ENCODE results near the gene E4F1. TPM values are rescaled to one million over a fixed set of nuclear protein-coding genes. Genes with fewer than 3 reads are reported as not detected.

The E4F1 gene
- total and polyA plus RNA-seq, 10 of the 15 experiments (the other 5 are each of a cell fraction or from before 2014, with no cell fraction given) = 0.23 to 36.5 (median 14.5) TPM

- no peak for TF ChIP-seq POLR2A (IDR thresholded peaks at IDR 0.05; ENCODE audit: low read depth, low read length)
- TF ChIP-seq GABPA (IDR thresholded peaks at IDR 0.05; ENCODE audit: low read depth) = no peak
- TF ChIP-seq RUNX3 (IDR thresholded peaks at IDR 0.05; ENCODE audit: low read length) = no peak
- no peak for TF ChIP-seq JUNB (IDR thresholded peaks at IDR 0.05)
Observed at GRCh38 chr16:2207872-2208271, 15.5 kb upstream of the E4F1 start (continued).

- intact Hi-C loops (cut with micrococcal nuclease; ENCODE audit: unreplicated experiment) = loop anchor here (5.0 kb wide), 1 partner anchor 44 kb away; the partner anchor contains the start of gene ECI1
- Histone ChIP-seq H4K20me1 (ENCODE audit: control insufficient read depth, insufficient read depth) (no peaks in the 10 kb centered on the region), H2AFZ (ENCODE audit: control insufficient read depth, low read depth, low read length) (no peak overlapping the region), H3K4me1 (ENCODE audit: control insufficient read depth, insufficient read depth, low read length) (peaks cover 6% of the 10 kb centered on the region; the same call in 1 of the 2 replicates), H3K4me3 (no peak overlapping the region), H3K27ac (ENCODE audit: control insufficient read depth, insufficient read depth) (no peak overlapping the region), H3K4me2 (ENCODE audit: control insufficient read depth, insufficient read depth) (no peak overlapping the region), H3K27me3 (replicated peaks in 1 of 2; ENCODE audit: control insufficient read depth in 2 of 2, insufficient read depth in 2 of 2, low read length in 1 of 2) (no peaks in the 10 kb centered on the region), H3K36me3 (ENCODE audit: control insufficient read depth in 2 of 2, insufficient read depth in 2 of 2, low read length in 1 of 2) (peaks cover 8 to 19% of the 10 kb centered on the region in 2 experiments; a peak in 3 of 4 replicates), H3K9ac (ENCODE audit: control insufficient read depth, insufficient read depth, low read length) (no peak overlapping the region), H3K9me3 (replicated peaks; ENCODE audit: control insufficient read depth, insufficient read depth, low read length) (no peaks in the 10 kb centered on the region), H3K79me2 (ENCODE audit: control insufficient read depth, insufficient read depth, low read length) (peaks cover 24% of the 10 kb centered on the region)
- ChIA-PET POLR2A (no interaction called here), RAD21 (ENCODE audit: unreplicated experiment) (no interaction called here), SMC1A (ENCODE audit: uncharacterized antibody, unreplicated experiment) (no interaction called here), CTCF (no interaction called here)
- FAIRE-seq = no peak
- ATAC-seq = no peak
- TF ChIP-seq SMAD1 (IDR thresholded peaks at IDR 0.05; ENCODE audit: low read depth, partially characterized antibody) (no peak), MYB (IDR thresholded peaks at IDR 0.05; ENCODE audit: borderline replicate concordance, low read depth, low read length) (no peak), ZBTB11 (CRISPR knock-in tag; IDR thresholded peaks at IDR 0.05) (no peak), CREB1 (IDR thresholded peaks at IDR 0.05; ENCODE audit: low read depth) (no peak)
- DNase-seq (ENCODE audit: low read depth, low spot score) = no peak
- no TSS peak for BruUV-seq (replicated peaks)
- 96% methylated on average over 22 of the region's 23 CpGs for WGBS (ENCODE audit: insufficient coverage, insufficient replicate concordance, low lambda C conversion rate, missing lambda C conversion rate)
- in situ Hi-C loops (cut with MboI) = no loop called here
Observed at GRCh38 chr16:2208308-2208707, 15.1 kb upstream of the E4F1 start.
